Retina (tissue), 1 donor: ENCODE results near the gene ITPRID2.
"Not testable (repeated sequence)": the region's sequence is repeated elsewhere in the genome, so short reads cannot be mapped to it uniquely, and the experiment has no call there.

Source experiments
- DNase-seq: peaks from one replicate; pipeline ENCODE4 v3.0.0-alpha.2; 2016

Gene ITPRID2

DNA sequence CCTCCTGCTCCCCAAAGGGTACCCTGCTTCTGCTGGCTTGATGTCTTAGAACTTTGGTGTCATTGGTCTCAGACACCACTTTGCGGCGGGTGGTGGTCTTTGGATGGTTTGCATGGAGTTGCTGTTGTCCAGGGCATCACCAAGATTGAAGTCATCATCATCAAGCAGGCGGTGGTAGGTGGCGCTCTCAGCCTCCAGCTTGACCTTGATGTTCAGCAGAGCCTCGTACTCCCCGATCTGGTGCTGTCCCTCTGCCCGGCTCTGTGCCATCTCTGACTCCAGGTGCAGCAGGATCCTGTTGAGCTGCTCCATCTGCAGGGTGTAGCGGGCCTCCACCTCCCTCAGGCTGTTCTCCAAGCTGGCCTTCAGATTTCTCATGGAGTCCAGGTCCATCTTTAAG, 69.6 kb downstream of the ITPRID2 start:
- not testable (repeated sequence) for DNase-seq

DNA sequence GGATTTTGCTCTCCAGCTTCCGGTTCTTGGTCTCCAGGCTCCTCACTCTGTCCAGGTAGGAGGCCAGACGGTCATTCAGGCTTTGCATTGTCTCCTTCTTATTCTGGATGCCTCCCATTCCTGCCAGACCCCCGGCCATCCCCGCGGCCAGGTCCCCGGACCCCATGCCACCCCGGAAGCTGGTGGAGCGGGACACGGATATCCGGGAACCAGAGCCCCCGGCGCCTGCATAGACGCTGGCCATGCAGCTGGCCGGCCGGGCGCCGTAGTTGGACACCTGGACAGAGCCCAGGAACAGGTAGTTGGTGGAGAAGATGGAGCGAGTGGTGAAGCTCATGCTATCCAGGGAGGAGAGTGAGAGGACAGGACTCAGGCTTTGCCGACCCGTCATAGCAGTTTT, 70.6 kb downstream of the ITPRID2 start:
- no peak for DNase-seq

DNA sequence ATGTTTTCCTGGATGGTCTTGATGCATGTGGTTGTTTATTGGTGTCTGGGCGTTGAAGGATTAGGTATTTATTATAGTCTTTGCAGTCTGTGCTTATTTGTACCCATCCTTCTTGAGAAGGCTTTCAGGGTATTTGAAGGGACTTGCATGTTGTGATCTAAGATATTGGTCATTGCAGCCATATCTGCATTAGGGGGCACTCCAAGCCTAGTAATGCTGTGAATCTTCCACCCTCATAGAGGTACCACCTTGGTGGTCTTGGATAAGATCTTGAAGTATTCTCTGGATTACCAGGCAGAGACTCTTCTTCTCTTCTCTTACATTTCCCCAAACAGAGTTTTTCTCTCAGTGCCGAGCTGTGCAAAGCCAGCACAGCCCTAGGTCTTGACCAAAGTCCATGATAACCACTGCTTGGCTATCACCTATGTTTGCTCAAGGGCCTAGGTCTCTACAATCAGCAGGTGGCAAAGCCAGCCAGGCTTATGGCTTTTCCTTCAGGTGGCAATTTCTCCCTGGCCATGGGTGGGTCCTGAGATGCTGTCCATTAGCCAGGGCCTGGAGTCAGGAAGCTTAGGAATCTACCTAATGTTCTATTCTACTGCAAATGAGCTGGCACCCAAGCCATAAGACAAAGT, 78.7 kb downstream of the ITPRID2 start:
- DNase-seq, result no peak

DNA sequence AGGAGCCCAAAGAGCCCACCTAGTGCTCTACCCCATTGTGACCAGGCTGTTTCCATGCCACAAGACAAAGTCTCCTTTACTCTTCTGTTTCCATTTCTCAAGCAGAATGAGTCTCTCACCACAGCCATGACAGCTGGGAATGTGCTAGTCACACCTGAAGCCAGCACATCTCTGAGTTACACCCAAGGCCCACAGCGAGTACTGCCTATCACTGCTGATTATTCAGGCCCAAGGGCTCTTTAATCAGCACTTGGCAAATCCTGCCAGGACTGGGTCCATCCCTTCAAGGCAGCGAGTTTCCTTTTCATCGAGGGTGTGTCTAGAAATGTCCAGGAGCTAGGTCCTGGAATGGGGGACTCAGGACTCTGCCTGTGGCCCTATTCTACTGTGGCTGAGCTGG, 79.5 kb downstream of the ITPRID2 start:
- DNase-seq, result no peak

DNA sequence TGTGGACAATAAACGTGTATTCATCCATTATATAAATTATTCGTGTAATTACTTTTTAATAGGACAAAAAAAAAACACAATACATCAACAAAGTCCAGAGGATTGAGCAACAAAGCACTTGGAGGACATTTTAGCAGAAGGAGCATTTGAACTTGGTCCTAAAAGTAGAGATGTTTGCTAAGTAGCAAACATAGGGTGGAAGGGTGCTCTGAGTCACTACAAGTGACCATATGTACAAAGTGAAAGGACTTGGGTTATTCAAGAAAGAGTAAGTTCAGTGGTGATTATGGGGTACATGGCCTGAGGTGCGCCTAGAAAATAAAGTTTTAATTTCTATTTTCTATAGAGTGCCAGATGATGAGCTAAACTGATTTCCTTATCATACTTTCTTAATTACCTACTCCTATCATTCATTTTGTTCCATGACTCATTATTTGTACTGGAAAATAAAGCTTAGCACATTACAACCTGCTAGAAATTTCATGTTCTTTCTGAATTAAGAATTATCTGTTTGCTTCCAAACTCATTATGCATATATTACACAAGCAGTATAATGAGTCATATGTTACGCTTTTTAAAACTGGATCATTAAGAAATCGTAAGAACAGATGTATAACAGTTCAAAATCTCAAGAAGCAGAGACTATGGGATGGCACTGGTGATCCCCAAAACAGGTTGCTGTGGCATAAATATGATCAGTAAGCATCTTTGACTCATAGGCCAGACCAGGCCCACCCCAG, 81.1 kb downstream of the ITPRID2 start:
- DNase-seq, result no peak

DNA sequence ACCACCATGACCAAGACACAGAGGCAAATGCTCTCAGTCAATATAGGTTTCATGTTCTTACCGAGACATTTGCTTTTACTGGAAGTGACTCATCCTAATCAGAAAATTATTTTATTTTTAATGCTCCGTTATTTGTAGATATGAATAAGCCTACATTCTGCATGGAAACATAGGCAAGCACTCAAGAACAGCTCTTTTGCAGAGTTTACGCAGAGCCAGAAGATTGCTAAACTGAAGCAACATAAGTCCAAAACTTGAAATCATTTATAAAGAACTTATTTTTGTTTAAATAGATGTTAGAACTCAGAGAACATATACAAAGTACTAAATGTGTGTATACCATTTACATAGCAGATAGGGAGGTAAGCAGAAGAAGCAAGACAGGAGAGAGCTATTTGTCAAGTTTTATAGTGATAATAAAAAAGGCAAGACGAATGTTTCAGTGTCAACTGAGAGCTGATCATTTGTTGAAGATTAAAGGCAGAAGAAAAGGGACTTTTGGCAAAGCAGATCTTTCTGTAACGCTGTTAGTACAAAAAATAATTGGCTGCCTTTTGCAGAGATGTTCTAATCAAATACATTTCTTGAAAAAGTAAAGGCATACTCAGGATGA, 81.7 kb downstream of the ITPRID2 start:
- no peak for DNase-seq

DNA sequence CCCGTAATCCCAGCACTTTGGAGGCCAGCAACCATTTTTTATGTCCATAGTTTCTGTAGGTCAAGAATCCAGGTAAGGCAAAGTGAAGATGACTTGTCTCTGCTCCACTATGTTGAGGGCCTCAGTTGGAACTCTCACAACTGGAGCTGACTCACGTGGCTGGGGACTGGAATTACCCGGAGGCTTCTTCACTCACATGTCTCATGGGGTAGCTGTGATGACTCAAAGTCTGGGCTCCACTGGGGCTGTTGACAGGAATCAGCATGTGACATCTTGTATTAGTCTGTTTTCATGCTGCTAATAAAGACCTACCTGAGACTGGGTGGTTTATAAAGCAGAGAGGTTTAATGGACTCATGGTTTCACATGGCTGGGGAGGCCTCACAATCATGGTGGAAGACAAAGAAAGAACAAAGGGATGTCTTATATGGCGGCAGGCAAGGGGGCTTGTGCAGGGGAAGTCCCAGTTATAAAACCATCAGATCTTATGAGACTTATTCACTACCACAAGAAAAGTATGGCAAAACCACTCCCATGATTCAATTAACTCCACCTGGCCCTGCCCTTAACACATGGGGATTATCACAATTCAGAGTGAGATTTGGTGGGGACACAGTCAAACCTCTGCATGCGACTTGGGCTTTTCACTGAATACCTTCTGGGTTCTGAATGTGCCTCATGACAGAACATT, 86.3 kb downstream of the ITPRID2 start:
- no peak for DNase-seq

DNA sequence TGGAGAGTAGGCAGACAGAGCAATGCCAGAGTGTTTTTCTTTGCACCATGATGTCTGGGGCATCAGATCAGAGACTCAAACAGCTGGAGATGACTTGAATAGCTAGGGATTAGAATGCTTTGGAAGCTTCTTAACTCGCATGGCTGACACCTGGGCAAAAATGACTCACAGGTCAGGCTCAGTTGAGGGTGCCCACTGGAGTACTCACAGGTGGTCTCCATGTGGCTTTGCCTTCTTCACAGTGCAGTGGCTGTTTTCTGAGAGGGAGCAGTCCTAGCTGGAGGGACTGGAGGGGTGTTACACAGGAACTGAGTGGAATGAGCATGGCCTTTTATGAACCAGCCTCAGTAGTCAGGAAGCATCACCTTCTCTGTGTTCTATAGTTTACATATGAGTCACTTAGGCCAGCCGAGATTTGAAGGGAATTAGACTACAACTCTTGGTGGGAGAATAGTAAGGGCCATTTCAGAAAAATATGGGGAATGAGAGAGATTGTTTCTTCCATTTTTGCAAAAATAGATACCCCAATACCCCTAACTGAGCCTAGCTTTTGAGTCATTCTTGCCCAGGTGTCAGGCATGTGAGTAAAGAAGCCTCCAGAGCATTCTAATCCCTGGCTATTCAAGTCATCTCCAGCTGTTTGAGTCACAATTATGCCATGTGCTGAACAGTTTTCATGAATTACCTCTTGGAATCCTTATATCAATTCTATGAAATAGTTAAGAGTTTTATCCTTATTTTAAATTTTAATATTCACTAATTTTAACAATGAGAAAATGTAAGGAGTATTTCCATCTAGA, 87.0 kb downstream of the ITPRID2 start:
- DNase-seq, result no peak
